HG02981 (cell line): ENCODE results near the gene LNP1.
"Not testable (repeated sequence)": the region's sequence is repeated elsewhere in the genome, so short reads cannot be mapped to it uniquely, and the experiment has no call there.

Source experiments
- ATAC-seq: cut with Tn5 transposase; IDR thresholded peaks from one replicate; pipeline ENCODE4 v1.9.1; 2021; ENCODE audit warnings: mild to moderate bottlenecking, moderate library complexity; ENCODE audit not compliant: unreplicated experiment

Gene LNP1

GRCh38 chr3:100400780-100401673 lies at the start of gene LNP1, which contains the start of gene TOMM70:
TSS of gene LNP1 (plus strand) at chr3:100401539. CDS start at chr3:100429730, 28,191 bp downstream.
TSS of gene TOMM70 (minus strand) at chr3:100401089. CDS start at chr3:100400949, 140 bp downstream.
- peak; percentile 88 for ATAC-seq

- ATAC-seq = not testable (repeated sequence)
Measured at GRCh38 chr3:100351770-100352169, 49.6 kb upstream of the LNP1 start.

GRCh38 chr3:100352296-100353231 lies 48.8 kb upstream of the LNP1 start:
- ATAC-seq = no peak

- ATAC-seq = no peak
Measured at GRCh38 chr3:100354850-100355249, 46.5 kb upstream of the LNP1 start.

GRCh38 chr3:100358413-100358812 lies 42.9 kb upstream of the LNP1 start:
- ATAC-seq = no peak

- no peak for ATAC-seq
Measured at GRCh38 chr3:100359035-100359434, 42.3 kb upstream of the LNP1 start.

- no peak for ATAC-seq
Measured at GRCh38 chr3:100360757-100361496, 40.4 kb upstream of the LNP1 start.

- ATAC-seq = no peak
Measured at GRCh38 chr3:100361897-100362296, 39.4 kb upstream of the LNP1 start.

GRCh38 chr3:100364421-100364820 lies 36.9 kb upstream of the LNP1 start:
- no peak for ATAC-seq

- no peak for ATAC-seq
Measured at GRCh38 chr3:100366424-100366823, 34.9 kb upstream of the LNP1 start.

GRCh38 chr3:100368441-100368840 lies 32.9 kb upstream of the LNP1 start:
- no peak for ATAC-seq

GRCh38 chr3:100370756-100371155 lies 30.6 kb upstream of the LNP1 start:
- ATAC-seq = no peak

- no peak for ATAC-seq
Measured at GRCh38 chr3:100374521-100374920, 26.8 kb upstream of the LNP1 start.

GRCh38 chr3:100376301-100376700 lies 25.0 kb upstream of the LNP1 start:
- no peak for ATAC-seq

- ATAC-seq = no peak
Measured at GRCh38 chr3:100384733-100385525, 16.4 kb upstream of the LNP1 start.

GRCh38 chr3:100386437-100387074 lies 14.8 kb upstream of the LNP1 start:
- no peak for ATAC-seq

- no peak for ATAC-seq
Measured at GRCh38 chr3:100389025-100389424, 12.3 kb upstream of the LNP1 start.

- no peak for ATAC-seq
Measured at GRCh38 chr3:100395679-100396431, 5.5 kb upstream of the LNP1 start.

- no peak for ATAC-seq
Measured at GRCh38 chr3:100396967-100397366, 4.4 kb upstream of the LNP1 start.
